T-helper 2 cell treated with Interferon-gamma antibody and Interleukin-4, amounts not matched to agents 5 μg/mL and 100 μg/mL, for 36 hours (primary cell): Measurements from ENCODE around the gene NDUFB5.

ENCODE experiments used
- DNase-seq: peaks from one replicate; pipeline ENCODE4 v3.0.0; 2021; ENCODE audit warnings: low spot score
- H3K27ac Mint-ChIP-seq: one replicate; pipeline ENCODE4 v1.8.0; 2021; ENCODE audit warnings: mild to moderate bottlenecking, mixed read lengths
- H3K27me3 Mint-ChIP-seq: one replicate; pipeline ENCODE4 v1.8.0; 2021; ENCODE audit warnings: low read depth, mixed read lengths
- H3K36me3 Mint-ChIP-seq: one replicate; pipeline ENCODE4 v1.8.0; 2021; ENCODE audit warnings: low read depth, mixed read lengths
- H3K4me1 Mint-ChIP-seq: one replicate; pipeline ENCODE4 v1.8.0; 2021; ENCODE audit warnings: low read depth, mixed read lengths
- H3K4me3 Mint-ChIP-seq: one replicate; pipeline ENCODE4 v1.8.0; 2022; ENCODE audit warnings: mild to moderate bottlenecking, moderate library complexity, mixed read lengths
- H3K9me3 Mint-ChIP-seq: one replicate; pipeline ENCODE4 v1.8.0; 2021; ENCODE audit warnings: mixed read lengths

The NDUFB5 gene

DNA sequence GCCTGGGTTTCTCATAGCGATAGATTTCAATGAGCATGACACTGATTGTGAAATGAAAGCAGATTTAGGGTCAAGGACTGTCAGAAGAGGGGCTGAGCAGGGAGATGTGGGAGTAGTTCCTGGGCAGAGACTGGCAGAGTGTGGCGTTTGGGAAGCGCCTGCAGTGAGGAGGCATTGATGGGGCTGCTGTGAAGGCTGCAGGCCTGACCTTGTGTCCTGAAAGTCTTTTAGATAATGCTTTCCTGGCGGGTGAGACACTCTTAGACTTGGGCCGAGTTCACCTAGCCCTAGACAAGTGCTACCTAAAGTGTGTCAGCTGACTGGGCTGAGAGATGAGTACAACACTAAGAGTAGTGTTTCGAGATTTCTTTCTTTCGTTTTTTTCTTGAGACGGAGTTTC, 68.9 kb downstream of the NDUFB5 start:
- no peaks in the 10 kb centered on the region for H3K27me3 Mint-ChIP-seq
- H3K36me3 Mint-ChIP-seq = no peaks in the 10 kb centered on the region
- no peak for DNase-seq
- H3K9me3 Mint-ChIP-seq = no peaks in the 10 kb centered on the region
- H3K4me1 Mint-ChIP-seq = no peaks in the 10 kb centered on the region
- no peak overlapping the region for H3K4me3 Mint-ChIP-seq
- H3K27ac Mint-ChIP-seq = no peak overlapping the region

- Mint-ChIP-seq H3K4me3 (no peak overlapping the region), H3K9me3 (no peaks in the 10 kb centered on the region), H3K27ac (no peak overlapping the region), H3K27me3 (no peaks in the 10 kb centered on the region), H3K36me3 (no peaks in the 10 kb centered on the region), H3K4me1 (no peaks in the 10 kb centered on the region)
- DNase-seq = no peak
Measured at GRCh38 chr3:179676081-179676480, 71.5 kb downstream of the NDUFB5 start.
